22Rv1 (cell line): ENCODE results near the gene PIK3R1.

Experiments used
- CTCF ChIP-seq: fragments of 450-650 bp; IDR thresholded peaks from 2 replicates; pipeline ENCODE4 v1.5.1; 2017; ENCODE audit warnings: mild to moderate bottlenecking
- ZFX ChIP-seq: fragments of 450-650 bp; IDR thresholded peaks from 2 replicates; pipeline ENCODE4 v1.6.1; 2017; ENCODE audit warnings: antibody characterized with exemption, borderline replicate concordance

DNA sequence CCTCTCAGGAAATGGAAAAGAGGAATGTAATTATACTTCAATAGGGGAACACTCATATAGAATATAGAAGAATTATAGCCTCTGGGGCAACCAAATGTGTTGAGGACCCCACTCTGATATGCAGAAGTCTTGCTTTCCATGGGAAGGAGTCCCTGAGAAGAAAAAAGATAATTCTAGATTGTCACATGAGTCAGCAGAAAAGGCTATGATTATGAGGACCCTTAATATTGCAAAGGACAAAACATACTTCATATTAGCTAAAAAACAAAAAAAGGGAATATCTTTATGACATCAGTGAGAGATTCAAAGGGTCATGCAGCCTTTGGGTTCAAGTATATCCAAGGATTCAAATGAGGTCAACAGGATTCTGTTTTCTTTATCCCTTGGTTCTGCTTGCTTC is 119.5 kb downstream of the PIK3R1 start:
- no peak for TF ChIP-seq CTCF
- no peak for TF ChIP-seq ZFX
